Left ventricle myocardium inferior (tissue), 1 donor: ENCODE results near the gene CALHM6. TPM values are rescaled to one million over a fixed set of nuclear protein-coding genes. Genes with fewer than 3 reads are reported as not detected.
"Not testable (repeated sequence)": the region's sequence is repeated elsewhere in the genome, so short reads cannot be mapped to it uniquely, and the experiment has no call there.

ENCODE experiments used
- DNase-seq: peaks from one replicate; pipeline ENCODE4 v3.0.0-alpha.2; 2020
- H3K27ac ChIP-seq: fragments of 200-600 bp; replicated peaks from 2 replicates; pipeline ENCODE4 v1.8.0; 2021
- H3K27me3 ChIP-seq: fragments of 200-600 bp; 2 replicates; pipeline ENCODE4 v1.8.0; 2021; ENCODE audit warnings: low read depth
- H3K36me3 ChIP-seq: fragments of 200-600 bp; 2 replicates; pipeline ENCODE4 v1.8.0; 2021
- H3K4me1 ChIP-seq: fragments of 200-600 bp; 2 replicates; pipeline ENCODE4 v1.8.0; 2021
- H3K4me3 ChIP-seq: fragments of 200-600 bp; 2 replicates; pipeline ENCODE4 v1.8.0; 2021; ENCODE audit warnings: mild to moderate bottlenecking, moderate library complexity
- H3K9me3 ChIP-seq: fragments of 200-600 bp; replicated peaks from 2 replicates; pipeline ENCODE4 v1.8.0; 2021
- intact Hi-C: fragments of 100-400 bp; cut with micrococcal nuclease; formaldehyde crosslinking; loops from one replicate; pipeline ENCODE4 v1.11.0; 2022
- total RNA-seq: library from RNA; stranded (reverse); fragmentation: NEBNext Ultra II Directional; extraction: Animal tissue kit (Norgen Biotek cat#: 25700); gene quantifications from one replicate; pipeline ENCODE4 v1.2.1, GENCODE V29; 2021
- TF ChIP-seq, protein P1 (sequence below): fragments of 200-600 bp; IDR thresholded peaks from 2 replicates; pipeline ENCODE4 v1.8.0; 2021; ENCODE audit warnings: antibody characterized with exemption, mild to moderate bottlenecking, borderline replicate concordance
- donor health status: DM: no; HTN: yes; CAD: no; lungs with severe emphysema.

Gene CALHM6
- total RNA-seq, 1 donor from 2014 or later = 1.7 TPM

DNA sequence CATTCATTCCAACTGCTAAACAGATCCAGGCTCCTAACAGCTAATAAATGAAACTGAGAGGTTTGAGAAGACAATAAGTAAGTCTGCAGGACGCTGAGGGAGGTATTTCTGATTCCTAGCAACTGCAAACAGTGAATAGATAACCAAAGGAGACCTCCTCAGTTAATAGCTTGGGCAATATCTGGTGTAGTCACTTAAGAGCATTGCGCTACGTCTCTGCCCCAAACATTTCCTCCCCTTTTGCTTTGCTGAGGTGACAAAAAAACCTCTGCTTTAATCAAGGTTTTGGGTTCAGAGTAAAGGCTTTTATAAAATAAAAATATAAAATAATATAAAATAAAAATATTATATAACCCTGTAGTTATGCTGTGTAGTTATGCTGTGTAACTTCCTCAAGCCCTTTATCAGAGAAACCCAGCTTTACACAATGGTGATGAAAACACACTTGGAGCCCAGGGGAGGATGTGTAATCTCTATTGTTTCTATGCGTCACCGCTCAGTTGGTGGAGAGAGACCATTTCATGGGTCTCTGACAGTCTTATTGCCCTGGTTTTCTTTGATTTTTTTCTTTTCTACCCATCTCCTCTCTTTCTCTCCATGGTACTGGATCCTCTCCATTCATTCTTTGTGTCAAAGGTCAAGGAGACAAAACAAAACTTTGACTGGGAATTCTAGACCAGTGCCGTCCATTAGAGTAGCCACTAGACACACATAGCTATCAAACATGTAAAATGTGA, 31.3 kb downstream of the CALHM6 start:
- Histone ChIP-seq H3K9me3 (peaks cover 23% of the 10 kb centered on the region), H3K27ac (no peak overlapping the region), H3K36me3 (no peaks in the 10 kb centered on the region), H3K27me3 (no peaks in the 10 kb centered on the region), H3K4me1 (no peaks in the 10 kb centered on the region), H3K4me3 (no peak overlapping the region)
- TF ChIP-seq, protein P1, sequence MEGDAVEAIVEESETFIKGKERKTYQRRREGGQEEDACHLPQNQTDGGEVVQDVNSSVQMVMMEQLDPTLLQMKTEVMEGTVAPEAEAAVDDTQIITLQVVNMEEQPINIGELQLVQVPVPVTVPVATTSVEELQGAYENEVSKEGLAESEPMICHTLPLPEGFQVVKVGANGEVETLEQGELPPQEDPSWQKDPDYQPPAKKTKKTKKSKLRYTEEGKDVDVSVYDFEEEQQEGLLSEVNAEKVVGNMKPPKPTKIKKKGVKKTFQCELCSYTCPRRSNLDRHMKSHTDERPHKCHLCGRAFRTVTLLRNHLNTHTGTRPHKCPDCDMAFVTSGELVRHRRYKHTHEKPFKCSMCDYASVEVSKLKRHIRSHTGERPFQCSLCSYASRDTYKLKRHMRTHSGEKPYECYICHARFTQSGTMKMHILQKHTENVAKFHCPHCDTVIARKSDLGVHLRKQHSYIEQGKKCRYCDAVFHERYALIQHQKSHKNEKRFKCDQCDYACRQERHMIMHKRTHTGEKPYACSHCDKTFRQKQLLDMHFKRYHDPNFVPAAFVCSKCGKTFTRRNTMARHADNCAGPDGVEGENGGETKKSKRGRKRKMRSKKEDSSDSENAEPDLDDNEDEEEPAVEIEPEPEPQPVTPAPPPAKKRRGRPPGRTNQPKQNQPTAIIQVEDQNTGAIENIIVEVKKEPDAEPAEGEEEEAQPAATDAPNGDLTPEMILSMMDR = no peak
- intact Hi-C loops = no loop called here
- no peak for DNase-seq

DNA sequence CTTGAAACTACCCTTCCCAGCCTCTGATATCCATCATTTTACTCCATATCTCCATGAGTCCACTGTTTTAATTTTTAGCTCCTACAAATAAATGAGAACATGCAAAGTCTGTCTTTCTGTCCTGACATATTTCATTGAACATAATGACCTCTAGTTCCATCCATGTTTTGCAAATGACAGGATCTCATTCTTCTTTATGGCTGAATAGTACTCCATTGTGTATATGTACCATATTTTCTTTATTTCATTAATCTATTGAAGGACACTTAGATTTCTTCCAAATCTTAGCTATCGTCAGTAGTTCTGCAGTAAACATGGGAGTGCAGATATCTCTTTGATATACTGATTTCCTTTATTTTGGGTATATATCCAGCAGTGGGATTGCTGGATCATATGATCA, 34.0 kb downstream of the CALHM6 start:
- H3K36me3 ChIP-seq, H3K27ac ChIP-seq, DNase-seq, intact Hi-C loops, H3K4me3 ChIP-seq, H3K4me1 ChIP-seq, H3K27me3 ChIP-seq: not testable (repeated sequence)
- H3K9me3 ChIP-seq = peaks cover 15% of the 10 kb centered on the region

DNA sequence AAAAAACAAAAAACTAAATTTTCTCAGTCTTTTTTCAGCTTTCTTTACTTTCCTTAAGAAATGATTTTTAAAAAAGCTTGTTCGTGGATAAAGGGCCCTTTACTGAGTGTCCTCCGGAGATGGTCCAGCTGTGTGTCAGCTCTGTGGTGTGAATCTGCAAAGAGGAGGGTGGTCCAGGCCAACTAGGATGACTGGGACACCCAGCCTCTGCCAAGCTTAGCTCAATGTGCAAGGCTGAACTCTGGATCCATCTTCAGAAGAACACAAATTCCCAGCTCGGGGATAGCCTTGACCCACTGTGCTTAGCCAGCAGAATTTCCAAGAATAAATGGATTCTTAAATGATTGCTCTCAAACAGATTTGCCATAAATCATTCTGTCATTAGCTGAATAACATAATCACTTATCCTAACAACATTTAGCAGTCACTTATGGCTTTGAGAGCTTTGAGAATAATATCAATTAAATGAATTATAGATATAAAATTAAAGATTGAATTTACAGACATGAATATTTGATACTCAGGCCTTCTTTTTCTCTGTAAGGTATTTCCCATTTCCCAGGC, 36.0 kb downstream of the CALHM6 start:
- intact Hi-C loops = no loop called here
- Histone ChIP-seq H3K9me3 (peaks cover 1% of the 10 kb centered on the region), H3K27me3 (no peaks in the 10 kb centered on the region), H3K4me1 (no peaks in the 10 kb centered on the region), H3K4me3 (no peak overlapping the region), H3K36me3 (no peaks in the 10 kb centered on the region), H3K27ac (no peak overlapping the region)
- no peak for DNase-seq
- TF ChIP-seq, protein P1 = no peak

DNA sequence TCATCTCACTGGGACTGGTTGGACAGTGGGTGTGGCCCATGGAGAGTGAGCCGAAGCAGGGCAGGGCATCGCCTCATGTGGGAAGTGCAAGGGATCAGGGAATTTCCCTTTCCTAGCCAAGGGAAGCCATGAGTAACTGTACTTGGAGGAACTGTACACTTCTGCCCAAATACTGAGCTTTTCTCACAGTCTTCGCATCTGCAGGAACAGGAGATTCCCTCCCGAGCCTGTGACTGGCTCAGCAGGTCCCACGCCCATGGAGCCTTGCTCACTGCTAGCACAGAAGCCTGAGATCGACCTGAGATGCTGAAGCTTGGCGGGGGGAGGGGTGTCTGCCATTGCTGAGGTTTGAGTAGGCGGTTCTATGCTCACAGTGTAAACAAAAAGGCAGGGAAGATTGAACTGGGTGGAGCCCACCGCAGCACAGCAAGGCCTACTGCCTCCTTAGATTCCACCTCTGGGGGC, 39.8 kb downstream of the CALHM6 start:
- TF ChIP-seq, protein P1 = no peak
- intact Hi-C loops = no loop called here
- DNase-seq = no peak
- peaks cover 6% of the 10 kb centered on the region for H3K9me3 ChIP-seq
- no peak overlapping the region for H3K27ac ChIP-seq
- no peaks in the 10 kb centered on the region for H3K4me1 ChIP-seq
- H3K27me3 ChIP-seq = no peaks in the 10 kb centered on the region
- no peaks in the 10 kb centered on the region for H3K36me3 ChIP-seq
- H3K4me3 ChIP-seq = no peak overlapping the region

DNA sequence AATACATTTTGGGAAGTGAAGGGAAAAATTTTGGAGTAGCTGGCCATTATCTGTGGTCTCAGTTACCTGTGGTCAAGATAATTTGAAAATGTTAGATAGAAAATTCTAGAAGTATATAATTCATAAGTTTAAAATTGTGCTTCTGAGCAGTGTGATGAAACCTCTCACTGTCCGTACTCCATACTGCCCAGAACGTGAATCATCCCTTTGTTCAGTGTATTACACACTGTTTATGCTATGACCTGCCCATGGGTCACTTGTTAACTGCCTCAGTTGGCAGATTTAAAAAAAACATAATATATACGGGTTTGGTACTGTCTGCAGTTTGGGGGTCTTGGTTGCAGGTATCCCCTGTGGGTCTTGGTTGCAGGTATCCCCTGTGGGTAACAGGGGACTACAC, 46.1 kb downstream of the CALHM6 start:
- Histone ChIP-seq H3K27ac (no peak overlapping the region), H3K4me3 (no peak overlapping the region), H3K27me3 (no peaks in the 10 kb centered on the region), H3K4me1 (peaks cover 9% of the 10 kb centered on the region), H3K9me3 (peaks cover 21% of the 10 kb centered on the region), H3K36me3 (no peaks in the 10 kb centered on the region)
- DNase-seq = no peak
- intact Hi-C loops = no loop called here
- TF ChIP-seq, protein P1 = no peak

DNA sequence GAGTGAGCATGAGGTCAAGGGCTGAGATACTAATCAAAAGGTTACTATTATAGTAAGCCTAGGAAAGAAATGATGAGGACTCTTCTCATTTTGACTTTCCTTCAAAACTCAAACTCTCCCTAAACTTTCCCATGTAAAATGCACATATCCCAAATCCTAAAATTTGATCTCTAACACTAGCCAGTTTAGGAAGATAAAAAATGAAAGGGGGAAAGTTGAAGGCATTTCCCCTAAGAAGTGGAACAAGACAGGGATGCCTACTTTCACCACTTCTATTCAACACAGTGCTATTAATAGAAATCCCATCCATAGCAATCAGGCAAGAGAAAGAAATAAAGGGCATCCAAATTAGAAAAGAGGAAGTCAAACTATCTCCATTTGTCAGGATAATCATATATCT, 47.4 kb downstream of the CALHM6 start:
- no peak overlapping the region for H3K27ac ChIP-seq
- TF ChIP-seq, protein P1 = no peak
- no peak for DNase-seq
- intact Hi-C loops = no loop called here
- H3K4me3 ChIP-seq = no peak overlapping the region
- H3K9me3 ChIP-seq = peaks cover 16% of the 10 kb centered on the region
- peaks cover 21% of the 10 kb centered on the region for H3K4me1 ChIP-seq
- H3K36me3 ChIP-seq = no peaks in the 10 kb centered on the region
- H3K27me3 ChIP-seq = no peaks in the 10 kb centered on the region
